Left lung (tissue), 14 donors: ENCODE results near the gene SLC7A9. TPM values are rescaled to one million over a fixed set of nuclear protein-coding genes. Genes with fewer than 3 reads are reported as not detected.

Source experiments
- ATAC-seq: fragments of 200-7000 bp; cut with Tn5 transposase; one replicate; pipeline ENCODE4 v1.9.1; 2020; ENCODE audit warnings: moderate library complexity
- DNase-seq, 4 donors: peaks; one replicate each; pipeline ENCODE4 v3.0.0-alpha.2; 2013 to 2020
- H3K27ac ChIP-seq, 2 donors: fragments of 200-600 bp; sonication (generic) in 1 of 2; one replicate each; pipeline versions ENCODE4 v1.5.0 to v1.8.0; 2020 to 2021
- H3K27me3 ChIP-seq, 2 donors: fragments of 200-600 bp; sonication (generic) in 1 of 2; one replicate each; pipeline versions ENCODE4 v1.5.0 to v1.8.0; 2020 to 2021
- H3K36me3 ChIP-seq, 2 donors: fragments of 200-600 bp; sonication (generic) in 1 of 2; one replicate each; pipeline versions ENCODE4 v1.5.0 to v1.8.0; 2020 to 2021
- H3K4me1 ChIP-seq, 2 donors: fragments of 200-600 bp; one replicate each; pipeline ENCODE4 v1.8.0; 2021
- H3K4me3 ChIP-seq, 2 donors: fragments of 200-600 bp; sonication (generic) in 1 of 2; one replicate each; pipeline versions ENCODE4 v1.5.0 to v1.8.0; 2020 to 2021; ENCODE audit warnings: mild to moderate bottlenecking in 1 of 2
- H3K9me3 ChIP-seq, 2 donors: fragments of 200-600 bp; sonication (generic) in 1 of 2; one replicate each; pipeline versions ENCODE4 v1.5.0 to v1.8.0; 2020 to 2021
- CTCF ChIP-seq, 2 donors: fragments of 200-600 bp; sonication (generic) in 1 of 2; IDR thresholded peaks; one replicate each; pipeline versions ENCODE4 v1.5.0 to v1.8.0; 2021; ENCODE audit warnings: antibody characterized with exemption in 2 of 2
- intact Hi-C, 2 donors: fragments of 100-400 bp; cut with DNase I; formaldehyde crosslinking; loops; one replicate each; pipeline versions ENCODE4 v1.11.2 to v1.14.2; 2022
- long read RNA-seq, 12 donors: library from polyadenylated mRNA in 2 of 12; unstranded in 2 of 12; transcript quantifications; one replicate each; pipeline ENCODE4 v2.0.0 and lab custom pipeline, GENCODE V29; 2019 to 2026
- polyA plus RNA-seq, 6 donors: library from polyadenylated mRNA; unstranded; fragments of 120-200 nt; gene quantifications; one replicate each; pipeline ENCODE4 v1.2.1, GENCODE V29; 2013; ENCODE audit not compliant: insufficient read length in 6 of 6
- total RNA-seq, 2 donors: library from RNA; stranded (reverse); fragmentation: NEBNext Ultra II Directional; extraction: Animal tissue kit (Norgen Biotek cat#: 25700); gene quantifications; one replicate each; pipeline ENCODE4 v1.2.1, GENCODE V29; 2021
- donor health status: DM: no; HTN: yes; CAD: no.
- donor health status: DM: no; HTN: no; CAD: no.

The SLC7A9 gene
- total RNA-seq, result under 1 TPM in 1 of 2 donors, not detected in 1; 0.35 TPM
- polyA plus RNA-seq, result 1 to 10 TPM in 3 of 6 donors, under 1 TPM in 3; 0.61 to 1.4 (median 1.0) TPM
- long read RNA-seq, donor 1, result 0 reads
- long read RNA-seq, donor 2, result 0 reads
- long read RNA-seq, donor 3, result 0 reads
- long read RNA-seq, donor 4, result 0 reads
- long read RNA-seq, donor 5, result 0 reads
- long read RNA-seq, donor 6, result 0 reads
- long read RNA-seq, donor 7, result 0 reads
- long read RNA-seq, donor 8, result 0 reads
- long read RNA-seq, donor 9, result 0 reads
- long read RNA-seq, donor 10, result 0 reads
- long read RNA-seq, donor 11, result 0 reads
- long read RNA-seq, donor 12, result 0 reads

- no peak for ATAC-seq
- no peaks in the 10 kb centered on the region for H3K27me3 ChIP-seq
- DNase-seq, result no peak
These were observed at the start of gene SLC7A9 for GRCh38 chr19:32869369-32869965. SLC7A9 (minus strand) TSS chr19:32869767; CDS start chr19:32868534, 1,233 bp downstream.

GRCh38 chr19:32919365-32919764, 49.8 kb upstream of the SLC7A9 start:
- Histone ChIP-seq H3K27me3 (no peaks in the 10 kb centered on the region), H3K4me3 (no peak overlapping the region), H3K4me1 (no peaks in the 10 kb centered on the region), H3K9me3 (no peaks in the 10 kb centered on the region), H3K36me3 (peaks cover 0 to 67% of the 10 kb centered on the region in 2 donors), H3K27ac (no peak overlapping the region)
- intact Hi-C loops, result no loop called here
- no peak for DNase-seq
- TF ChIP-seq CTCF (IDR thresholded peaks at IDR 0.05), result no peak
- ATAC-seq, result no peak

More at GRCh38 chr19:32869369-32869965, at the start of gene SLC7A9:
- intact Hi-C loops, result no loop called here
- no peak within 1 kb of the TSS for H3K27ac ChIP-seq
- no peaks in the 10 kb centered on the region for H3K36me3 ChIP-seq
- no peak for TF ChIP-seq CTCF (IDR thresholded peaks at IDR 0.05)
- H3K4me1 ChIP-seq, result no peaks in the 10 kb centered on the region
- H3K4me3 ChIP-seq, result no peak within 1 kb of the TSS
- H3K9me3 ChIP-seq, result no peaks in the 10 kb centered on the region

- no peak for TF ChIP-seq CTCF (IDR thresholded peaks at IDR 0.05)
- Histone ChIP-seq H3K36me3 (peaks cover 0 to 62% of the 10 kb centered on the region in 2 donors), H3K4me1 (no peaks in the 10 kb centered on the region), H3K9me3 (no peaks in the 10 kb centered on the region), H3K4me3 (no peak overlapping the region), H3K27ac (no peak overlapping the region), H3K27me3 (no peaks in the 10 kb centered on the region)
- ATAC-seq (no peak), DNase-seq (no peak)
- intact Hi-C loops, result no loop called here
These were observed 48.0 kb upstream of the SLC7A9 start for GRCh38 chr19:32917616-32917996.

GRCh38 chr19:32916969-32917615, 47.5 kb upstream of the SLC7A9 start:
- peaks cover 0 to 57% of the 10 kb centered on the region in 2 donors for H3K36me3 ChIP-seq
- no peaks in the 10 kb centered on the region for H3K27me3 ChIP-seq
- H3K27ac ChIP-seq, result no peak overlapping the region
- H3K9me3 ChIP-seq, result no peaks in the 10 kb centered on the region
- intact Hi-C loops, result no loop called here
- no peak for TF ChIP-seq CTCF (IDR thresholded peaks at IDR 0.05)
- peaks cover 0 to 4% of the 10 kb centered on the region in 2 donors for H3K4me1 ChIP-seq
- DNase-seq (no peak), ATAC-seq (no peak)
- H3K4me3 ChIP-seq, result no peak overlapping the region
